GM12873 (cell line): ENCODE results near the gene NLRC3.

Experiments
- CTCF ChIP-seq: IDR thresholded peaks from 2 replicates; pipeline ENCODE4 v1.5.1; 2012; ENCODE audit warnings: low read depth, mild to moderate bottlenecking, moderate library complexity, low read length, control low read depth; ENCODE audit not compliant: insufficient read depth; ENCODE audit errors: missing control alignments

NLRC3 gene

GRCh38 chr16:3576211-3576610, 992 bp downstream of the NLRC3 start:
- TF ChIP-seq CTCF, result no peak

GRCh38 chr16:3575491-3575890, 1.7 kb downstream of the NLRC3 start:
- no peak for TF ChIP-seq CTCF

GRCh38 chr16:3574195-3574594, 3.0 kb downstream of the NLRC3 start:
- no peak for TF ChIP-seq CTCF

- TF ChIP-seq CTCF, result no peak
Measured at GRCh38 chr16:3573146-3573815, 3.9 kb downstream of the NLRC3 start.

GRCh38 chr16:3570420-3571062, 6.7 kb downstream of the NLRC3 start:
- no peak for TF ChIP-seq CTCF

- TF ChIP-seq CTCF, result no peak
Measured at GRCh38 chr16:3569851-3570250, 7.4 kb downstream of the NLRC3 start.

GRCh38 chr16:3566990-3567389, 10.2 kb downstream of the NLRC3 start:
- TF ChIP-seq CTCF, result no peak
